ENCODE data around the gene TNS1. TPM values are rescaled to one million over a fixed set of nuclear protein-coding genes. Genes with fewer than 3 reads are reported as not detected.

The TNS1 gene
- total RNA-seq, 1 experiment from 2014 or later = 0.49 TPM

- no peak overlapping the region for H3K27ac ChIP-seq (ENCODE audit: low read length)
- no peaks in the 10 kb centered on the region for H3K36me3 ChIP-seq (ENCODE audit: control insufficient read depth, insufficient read depth, low read length)
- intact Hi-C loops (cut with micrococcal nuclease; ENCODE audit: unreplicated experiment) (no loop called here), in situ Hi-C loops (cut with HindIII; ENCODE audit: low pct_unique_long_range_greater_than_20kb, low sequenced_read_pairs) (no loop called here)
- H3K27me3 ChIP-seq (ENCODE audit: control insufficient read depth, insufficient read depth, low read length) = 0 out of 2 replicates have a peak, but pooled peaks cover 4% of the 10 kb centered on the region
- no peaks in the 10 kb centered on the region for H3K9me3 ChIP-seq (ENCODE audit: control insufficient read depth, insufficient read depth, low read depth, low read length)
- ChIA-PET CTCF (interaction anchor here (0.7 to 1.1 kb wide), 2 partner anchors 24 to 147 kb away, joined by 3 read pairs; no protein-coding TSS in a partner anchor), POLR2A (no interaction called here)
- no peak overlapping the region for H3K4me3 ChIP-seq (ENCODE audit: low read depth in 2 of 2, low read length in 2 of 2)
- no peaks in the 10 kb centered on the region for H3K4me1 ChIP-seq (ENCODE audit: control insufficient read depth, insufficient read depth, low read length)
- DNase-seq (ENCODE audit: low read depth, low spot score) = no peak
- no TSS peak for BruUV-seq (replicated peaks)
- no peak for ATAC-seq
- TF ChIP-seq TCF7L2 (IDR thresholded peaks at IDR 0.05; ENCODE audit: low read depth, low read length) = no peak
- no peak for TF ChIP-seq CTCF (IDR thresholded peaks at IDR 0.05)
- no peak for TF ChIP-seq POLR2AphosphoS5 (IDR thresholded peaks at IDR 0.05; ENCODE audit: low read depth, low read length)
- TF ChIP-seq, protein P1, sequence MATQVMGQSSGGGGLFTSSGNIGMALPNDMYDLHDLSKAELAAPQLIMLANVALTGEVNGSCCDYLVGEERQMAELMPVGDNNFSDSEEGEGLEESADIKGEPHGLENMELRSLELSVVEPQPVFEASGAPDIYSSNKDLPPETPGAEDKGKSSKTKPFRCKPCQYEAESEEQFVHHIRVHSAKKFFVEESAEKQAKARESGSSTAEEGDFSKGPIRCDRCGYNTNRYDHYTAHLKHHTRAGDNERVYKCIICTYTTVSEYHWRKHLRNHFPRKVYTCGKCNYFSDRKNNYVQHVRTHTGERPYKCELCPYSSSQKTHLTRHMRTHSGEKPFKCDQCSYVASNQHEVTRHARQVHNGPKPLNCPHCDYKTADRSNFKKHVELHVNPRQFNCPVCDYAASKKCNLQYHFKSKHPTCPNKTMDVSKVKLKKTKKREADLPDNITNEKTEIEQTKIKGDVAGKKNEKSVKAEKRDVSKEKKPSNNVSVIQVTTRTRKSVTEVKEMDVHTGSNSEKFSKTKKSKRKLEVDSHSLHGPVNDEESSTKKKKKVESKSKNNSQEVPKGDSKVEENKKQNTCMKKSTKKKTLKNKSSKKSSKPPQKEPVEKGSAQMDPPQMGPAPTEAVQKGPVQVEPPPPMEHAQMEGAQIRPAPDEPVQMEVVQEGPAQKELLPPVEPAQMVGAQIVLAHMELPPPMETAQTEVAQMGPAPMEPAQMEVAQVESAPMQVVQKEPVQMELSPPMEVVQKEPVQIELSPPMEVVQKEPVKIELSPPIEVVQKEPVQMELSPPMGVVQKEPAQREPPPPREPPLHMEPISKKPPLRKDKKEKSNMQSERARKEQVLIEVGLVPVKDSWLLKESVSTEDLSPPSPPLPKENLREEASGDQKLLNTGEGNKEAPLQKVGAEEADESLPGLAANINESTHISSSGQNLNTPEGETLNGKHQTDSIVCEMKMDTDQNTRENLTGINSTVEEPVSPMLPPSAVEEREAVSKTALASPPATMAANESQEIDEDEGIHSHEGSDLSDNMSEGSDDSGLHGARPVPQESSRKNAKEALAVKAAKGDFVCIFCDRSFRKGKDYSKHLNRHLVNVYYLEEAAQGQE (IDR thresholded peaks at IDR 0.05; ENCODE audit: insufficient read depth in 1 of 2, low read depth in 2 of 2, low read length in 1 of 2) = no peak
- no peak for TF ChIP-seq SIN3A (IDR thresholded peaks at IDR 0.05; ENCODE audit: borderline replicate concordance, insufficient read depth, low read depth, low read length)
These were observed 69.8 kb downstream of the TNS1 start for GRCh38 chr2:217932803-217933616.

DNA sequence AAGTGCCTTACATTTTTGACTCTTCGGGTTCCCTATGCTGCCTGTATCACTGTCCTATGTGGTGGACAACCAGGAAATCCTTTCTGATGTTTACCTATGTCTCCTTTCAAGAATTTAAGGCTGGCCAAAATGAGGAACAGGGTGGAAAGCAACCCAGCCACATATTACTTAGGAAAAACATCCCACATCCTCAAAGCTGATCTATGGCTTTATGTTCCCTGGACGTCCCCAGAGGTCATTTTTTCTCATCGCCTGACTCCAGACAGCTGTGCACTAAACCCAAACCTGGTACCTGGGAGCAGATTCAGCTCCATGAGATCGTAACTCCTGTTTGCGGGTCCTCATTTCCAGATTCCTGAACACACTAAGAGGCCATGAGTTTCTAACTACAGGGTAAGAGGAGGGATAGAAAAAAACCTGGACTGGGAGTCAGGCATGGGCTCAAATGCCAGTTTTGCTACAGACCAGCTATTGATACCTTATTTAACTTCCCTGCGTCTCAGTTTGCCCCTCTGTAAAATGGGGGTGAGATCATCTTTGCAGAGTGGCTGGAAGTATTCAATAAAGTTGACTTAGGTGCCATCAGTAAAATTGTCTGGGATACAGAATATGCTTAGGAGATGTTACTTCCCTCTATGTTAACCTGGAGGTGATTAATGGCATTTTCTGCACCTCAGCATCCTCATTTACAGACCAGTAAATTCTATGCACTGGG lies 70.8 kb downstream of the TNS1 start:
- DNase-seq (ENCODE audit: low read depth, low spot score) = no peak
- no peak overlapping the region for H3K27ac ChIP-seq (ENCODE audit: low read length)
- intact Hi-C loops (cut with micrococcal nuclease; ENCODE audit: unreplicated experiment) = no loop called here
- TF ChIP-seq TCF7L2 (IDR thresholded peaks at IDR 0.05; ENCODE audit: low read depth, low read length) (no peak), POLR2AphosphoS5 (IDR thresholded peaks at IDR 0.05; ENCODE audit: low read depth, low read length) (no peak), CTCF (IDR thresholded peaks at IDR 0.05) (no peak), SIN3A (IDR thresholded peaks at IDR 0.05; ENCODE audit: borderline replicate concordance, insufficient read depth, low read depth, low read length) (no peak)
- TF ChIP-seq, protein P1 (IDR thresholded peaks at IDR 0.05; ENCODE audit: insufficient read depth in 1 of 2, low read depth in 2 of 2, low read length in 1 of 2) = no peak
- ChIA-PET CTCF (interaction anchor here (0.6 to 1.1 kb wide), 3 partner anchors 14 to 146 kb away, joined by 3 read pairs; no protein-coding TSS in a partner anchor), POLR2A (no interaction called here)
- no peak for ATAC-seq
- no peaks in the 10 kb centered on the region for H3K4me1 ChIP-seq (ENCODE audit: control insufficient read depth, insufficient read depth, low read length)
- no peaks in the 10 kb centered on the region for H3K9me3 ChIP-seq (ENCODE audit: control insufficient read depth, insufficient read depth, low read depth, low read length)
- H3K36me3 ChIP-seq (ENCODE audit: control insufficient read depth, insufficient read depth, low read length) = no peaks in the 10 kb centered on the region
- no TSS peak for BruUV-seq (replicated peaks)
- no peak overlapping the region for H3K4me3 ChIP-seq (ENCODE audit: low read depth in 2 of 2, low read length in 2 of 2)
- H3K27me3 ChIP-seq (ENCODE audit: control insufficient read depth, insufficient read depth, low read length) = 0 out of 2 replicates have a peak, but pooled peaks cover 4% of the 10 kb centered on the region
- in situ Hi-C loops (cut with HindIII; ENCODE audit: low pct_unique_long_range_greater_than_20kb, low sequenced_read_pairs) = no loop called here

Measured in Panc1 (cell line).